ENCODE measurements around the gene SEC24D.
A peak's percentile ranks its signal among the peaks of the same experiment; 100 is the strongest.
"Not testable (repeated sequence)": the region's sequence is repeated elsewhere in the genome, so short reads cannot be mapped to it uniquely, and the experiment has no call there.

The SEC24D gene

GRCh38 chr4:118810991-118811764 is 24.7 kb downstream of the SEC24D start:
- no peak for FAIRE-seq

DNA sequence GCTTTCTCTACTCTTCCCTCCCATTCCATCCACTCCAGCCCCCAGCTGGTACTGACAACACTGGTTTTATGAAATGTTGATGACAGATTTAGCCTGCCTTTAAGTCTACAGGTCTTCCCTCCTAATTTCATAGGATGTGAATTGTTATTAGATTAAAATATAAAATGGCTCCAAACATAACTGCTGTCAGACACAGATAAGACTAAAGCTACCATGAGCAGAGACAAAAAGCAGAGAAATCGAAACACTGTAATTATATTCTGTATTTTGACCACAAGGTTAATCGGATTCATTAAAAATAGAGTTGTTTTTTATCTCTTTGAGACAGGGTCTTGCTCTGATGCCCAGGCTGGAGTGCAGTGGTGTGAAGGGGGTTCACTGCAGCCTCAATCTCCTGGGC is 28.3 kb downstream of the SEC24D start:
- no peak for FAIRE-seq

GRCh38 chr4:118803253-118803652 is 32.7 kb downstream of the SEC24D start:
- FAIRE-seq: no peak

DNA sequence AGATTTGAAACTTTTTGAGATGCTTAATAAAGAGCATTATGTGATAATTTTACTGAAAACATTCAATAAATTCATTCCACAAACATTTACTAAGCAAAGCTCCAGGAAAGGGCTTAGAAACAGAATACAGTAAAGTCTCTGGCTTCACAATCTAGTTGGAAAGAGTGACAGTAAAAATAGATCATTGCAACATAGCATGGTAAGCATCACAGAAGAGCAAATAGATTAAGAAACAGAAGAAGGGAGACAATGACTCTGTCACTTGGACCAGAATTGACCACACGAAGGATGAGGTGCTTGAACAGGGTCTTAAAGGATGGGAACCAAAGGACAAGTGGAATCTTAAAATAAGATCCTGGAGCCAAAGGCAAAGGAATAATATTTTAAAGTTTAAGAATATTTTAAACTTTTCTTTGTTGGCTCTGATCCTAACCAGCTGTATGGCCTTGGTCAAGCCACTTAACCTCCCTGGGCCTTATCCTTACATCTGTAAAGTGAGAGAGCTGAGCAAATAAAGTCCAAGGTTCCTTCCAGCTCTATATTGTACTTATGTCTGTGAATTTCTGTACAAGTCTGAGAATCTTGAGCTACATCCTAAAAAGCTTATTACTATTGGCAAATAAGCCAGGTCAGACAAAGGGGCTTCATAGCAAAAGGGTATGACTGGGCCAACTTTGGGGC is 33.9 kb downstream of the SEC24D start:
- FAIRE-seq: no peak

- no peak for FAIRE-seq
These were observed 36.5 kb downstream of the SEC24D start for GRCh38 chr4:118799231-118799942.

DNA sequence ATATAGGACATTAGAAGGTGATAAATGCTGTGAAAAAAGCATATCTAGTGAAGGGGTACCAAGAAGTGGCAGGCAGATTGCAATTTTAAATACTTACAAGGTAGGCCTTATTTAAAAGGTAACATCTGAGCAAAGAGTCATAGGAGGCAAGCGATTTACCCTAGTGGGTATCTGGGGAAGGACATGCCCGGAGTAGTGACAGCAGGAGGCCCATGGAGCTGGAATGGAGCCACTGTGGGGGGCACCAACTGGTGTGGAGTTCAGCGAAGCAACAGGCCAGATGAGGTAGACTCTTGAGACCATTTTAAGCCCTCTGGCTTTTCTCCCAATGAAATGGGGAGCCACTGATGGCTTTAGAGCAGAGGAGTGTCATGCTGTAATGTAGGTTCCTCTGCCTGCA is 37.3 kb downstream of the SEC24D start:
- FAIRE-seq: no peak

DNA sequence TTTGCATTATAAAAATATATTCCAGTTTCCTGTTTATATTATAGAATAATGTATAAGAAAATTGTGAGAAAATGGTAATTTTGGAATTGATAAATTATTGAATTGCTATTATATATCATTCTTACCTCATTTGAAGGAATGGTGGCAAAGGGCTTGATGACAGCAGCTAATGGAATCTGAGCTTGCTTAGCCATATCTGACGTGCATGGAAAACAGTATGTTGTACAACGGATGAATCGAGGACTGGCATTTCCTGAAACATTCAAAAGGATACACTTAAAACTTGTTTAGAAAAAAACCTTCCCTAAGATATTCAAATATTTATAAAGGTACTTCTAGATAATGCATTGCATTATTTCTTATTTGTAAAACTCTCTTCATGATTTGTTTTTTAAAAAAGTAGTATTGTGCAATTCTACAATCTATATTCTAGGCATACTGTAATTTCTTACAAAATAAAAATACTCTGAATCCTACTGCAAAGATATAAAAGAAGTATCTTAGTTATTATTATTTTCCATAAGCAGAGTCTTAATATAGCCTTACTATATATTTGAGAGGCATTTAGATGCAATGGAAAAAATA is 38.3 kb downstream of the SEC24D start:
- FAIRE-seq: no peak

- FAIRE-seq: not testable (repeated sequence)
These were observed 44.1 kb downstream of the SEC24D start for GRCh38 chr4:118791690-118792446.

GRCh38 chr4:118790544-118790943 is 45.4 kb downstream of the SEC24D start:
- no peak for FAIRE-seq

- no peak for FAIRE-seq
These were observed 47.0 kb downstream of the SEC24D start for GRCh38 chr4:118788911-118789310.

- no peak for FAIRE-seq
These were observed 48.0 kb downstream of the SEC24D start for GRCh38 chr4:118787844-118788380.

DNA sequence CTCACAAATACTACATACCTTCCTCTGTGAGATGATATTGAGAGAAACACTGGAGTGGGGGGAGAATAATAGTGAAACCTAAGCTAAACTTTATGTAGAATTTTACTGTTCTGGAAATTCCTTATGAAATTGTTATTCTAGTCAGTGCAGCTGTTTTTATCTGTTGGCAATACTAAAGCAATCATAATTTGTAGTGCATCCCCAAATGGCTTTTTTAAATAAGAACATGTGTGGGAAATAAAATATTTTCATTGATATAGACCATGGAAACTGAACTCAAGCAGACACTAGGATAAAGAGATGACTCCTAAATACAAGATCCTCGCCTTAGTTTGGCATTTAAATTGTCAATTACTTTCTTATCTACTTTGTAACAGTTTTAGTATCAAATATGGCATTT is 51.1 kb downstream of the SEC24D start:
- FAIRE-seq: no peak

DNA sequence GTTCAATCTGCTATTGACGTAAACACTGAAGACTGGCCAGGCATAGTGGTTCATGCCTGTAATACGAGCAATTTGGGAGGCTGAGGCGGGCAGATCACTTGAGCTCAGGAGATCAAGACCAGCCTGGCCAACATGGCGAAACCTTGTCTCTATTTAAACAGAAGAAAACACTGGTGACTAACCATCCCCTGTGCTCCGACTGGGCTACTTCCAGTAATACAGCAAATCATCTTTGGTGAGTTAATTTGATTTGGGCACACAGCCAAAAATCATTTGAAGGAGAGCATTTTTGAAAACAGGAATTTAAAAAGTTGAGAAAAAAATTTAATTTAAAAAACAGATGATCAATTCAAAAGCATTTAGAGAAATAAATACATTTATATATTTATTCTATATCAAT is 52.0 kb downstream of the SEC24D start:
- FAIRE-seq: peak; percentile 13

DNA sequence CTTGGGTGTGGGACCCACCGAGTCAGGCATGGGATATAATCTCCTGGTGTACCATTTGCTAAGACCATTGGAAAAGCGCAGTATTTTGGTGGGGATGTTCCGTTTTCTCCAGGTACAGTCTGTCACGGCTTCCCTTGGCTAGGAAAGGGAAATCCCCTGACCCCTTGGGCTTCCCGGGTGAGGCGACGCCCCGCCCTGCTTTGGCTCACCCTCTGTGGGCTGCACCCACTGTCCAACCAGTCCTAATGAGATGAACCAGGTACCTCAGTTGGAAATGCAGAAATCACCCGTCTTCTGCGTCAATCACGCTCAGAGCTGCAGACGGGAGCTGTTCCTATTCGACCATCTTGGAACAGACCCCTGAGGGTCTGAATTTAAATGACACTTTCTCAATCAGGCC is 53.0 kb downstream of the SEC24D start:
- not testable (repeated sequence) for FAIRE-seq

- FAIRE-seq: not testable (repeated sequence)
These were observed 58.3 kb downstream of the SEC24D start for GRCh38 chr4:118777649-118778048.

DNA sequence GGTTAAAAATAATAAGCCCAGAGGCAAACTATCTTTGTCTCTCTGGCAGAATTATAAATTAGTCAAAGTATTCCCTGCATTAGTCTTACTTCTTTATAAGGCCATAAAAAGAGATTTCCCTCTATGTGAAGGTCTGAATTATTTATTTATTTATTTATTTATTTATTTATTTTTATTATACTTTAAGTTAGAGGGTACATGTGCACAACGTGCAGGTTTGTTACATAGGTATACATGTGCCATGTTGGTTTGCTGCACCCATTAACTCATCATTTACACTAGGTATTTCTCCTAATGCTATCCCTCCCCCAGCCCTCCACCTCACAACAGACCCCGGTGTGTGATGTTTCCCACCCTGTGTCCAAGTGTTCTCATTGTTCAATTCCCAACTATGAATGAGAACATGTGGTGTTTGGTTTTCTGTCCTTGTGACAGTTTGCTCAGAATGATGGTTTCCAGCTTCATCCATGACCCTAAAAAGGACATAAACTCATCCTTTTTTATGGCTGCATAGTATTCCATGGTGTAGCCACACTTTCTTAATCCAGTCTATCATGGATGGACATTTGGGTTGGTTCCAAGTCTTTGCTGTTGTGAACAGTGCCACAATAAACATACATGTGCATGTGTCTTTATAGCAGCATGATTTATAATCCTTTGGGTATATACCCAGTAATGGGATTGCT is 58.8 kb downstream of the SEC24D start:
- FAIRE-seq: not testable (repeated sequence)

GRCh38 chr4:118776157-118776954 is 59.6 kb downstream of the SEC24D start:
- no peak for FAIRE-seq

- FAIRE-seq: no peak
These were observed 60.5 kb downstream of the SEC24D start for GRCh38 chr4:118775405-118775804.

DNA sequence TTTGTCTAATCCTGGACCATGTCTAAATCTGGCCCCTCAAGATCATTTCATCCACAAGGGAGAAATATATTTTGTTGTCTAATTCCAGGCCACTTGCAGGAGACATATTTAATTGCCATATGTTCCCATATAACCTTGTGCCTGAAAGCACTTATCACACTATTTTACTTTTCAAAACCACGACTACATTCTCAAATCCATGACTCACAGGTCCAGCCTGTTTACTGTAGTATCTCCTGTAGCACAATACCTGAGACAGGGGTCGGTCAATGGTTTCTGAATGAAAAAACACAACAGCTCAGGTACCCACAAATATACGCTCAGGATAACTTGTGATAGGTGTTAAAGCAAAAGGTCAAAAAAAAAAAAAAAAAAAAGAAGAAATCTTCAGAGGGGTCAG is 60.9 kb downstream of the SEC24D start:
- no peak for FAIRE-seq

GRCh38 chr4:118774321-118774720 is 61.6 kb downstream of the SEC24D start:
- no peak for FAIRE-seq

- FAIRE-seq: no peak
These were observed 62.5 kb downstream of the SEC24D start for GRCh38 chr4:118773429-118773792.

Measured in TTC549 (cell line).